Right forelimb (tissue), 1 donor: ENCODE measurements around the gene MCEE.
"Not testable (repeated sequence)": the region's sequence is repeated elsewhere in the genome, so short reads cannot be mapped to it uniquely, and the experiment has no call there.

Experiments used
- DNase-seq: peaks from one replicate; pipeline ENCODE4 v3.0.0-alpha.2; 2018

Gene MCEE

GRCh38 chr2:71125506-71126294 is 4.3 kb downstream of the MCEE start:
- no peak for DNase-seq

- DNase-seq, result no peak
These were observed 7.4 kb downstream of the MCEE start for GRCh38 chr2:71122387-71123298.

- DNase-seq, result no peak
These were observed 8.6 kb downstream of the MCEE start for GRCh38 chr2:71121479-71121878.

- DNase-seq, result no peak
These were observed 9.8 kb downstream of the MCEE start for GRCh38 chr2:71120195-71120594.

- no peak for DNase-seq
These were observed 13.0 kb downstream of the MCEE start for GRCh38 chr2:71117063-71117462.

- DNase-seq, result no peak
These were observed 16.2 kb downstream of the MCEE start for GRCh38 chr2:71113843-71114242.

GRCh38 chr2:71108091-71108490 is 21.9 kb downstream of the MCEE start:
- DNase-seq, result no peak

- DNase-seq, result not testable (repeated sequence)
These were observed 23.6 kb downstream of the MCEE start for GRCh38 chr2:71106463-71106862.

GRCh38 chr2:71103809-71104208 is 26.2 kb downstream of the MCEE start:
- DNase-seq, result no peak

- DNase-seq, result no peak
These were observed 26.9 kb downstream of the MCEE start for GRCh38 chr2:71102981-71103681.

- DNase-seq, result no peak
These were observed 28.4 kb downstream of the MCEE start for GRCh38 chr2:71101656-71102055.

- DNase-seq, result no peak
These were observed 29.6 kb downstream of the MCEE start for GRCh38 chr2:71100195-71100964.

- DNase-seq, result not testable (repeated sequence)
These were observed 37.4 kb downstream of the MCEE start for GRCh38 chr2:71092491-71093260.

GRCh38 chr2:71091808-71092207 is 38.2 kb downstream of the MCEE start:
- not testable (repeated sequence) for DNase-seq

GRCh38 chr2:71089475-71089874 is 40.6 kb downstream of the MCEE start:
- DNase-seq, result not testable (repeated sequence)

GRCh38 chr2:71085325-71086003 is 44.6 kb downstream of the MCEE start:
- DNase-seq, result not testable (repeated sequence)

GRCh38 chr2:71083752-71084312 is 46.2 kb downstream of the MCEE start:
- DNase-seq, result not testable (repeated sequence)

GRCh38 chr2:71083297-71083696 is 46.7 kb downstream of the MCEE start:
- not testable (repeated sequence) for DNase-seq

GRCh38 chr2:71082402-71083252 is 47.4 kb downstream of the MCEE start:
- no peak for DNase-seq

GRCh38 chr2:71078624-71079023 is 51.4 kb downstream of the MCEE start:
- DNase-seq, result no peak
